HepG2 (cell line): Measurements from ENCODE around the gene RABGGTA. TPM values are rescaled to one million over a fixed set of nuclear protein-coding genes. Genes with fewer than 3 reads are reported as not detected.
A peak's percentile ranks its signal among the peaks of the same experiment; 100 is the strongest.

ENCODE experiments used
- CSRNP2 ChIP-seq: sonication (generic); formaldehyde crosslinking; conservative IDR thresholded peaks from 2 replicates; pipeline ENCODE4 v1.8.0; 2022; ENCODE audit warnings: low read depth, missing genetic modification reagents
- DZIP1 ChIP-seq: sonication (generic); formaldehyde crosslinking; IDR thresholded peaks from 2 replicates; pipeline ENCODE4 v1.5.0; 2020; ENCODE audit warnings: mild to moderate bottlenecking, missing genetic modification reagents
- GLI4 ChIP-seq: sonication (generic); formaldehyde crosslinking; IDR thresholded peaks from 2 replicates; pipeline ENCODE4 v1.5.1; 2020; ENCODE audit warnings: missing genetic modification reagents, mild to moderate bottlenecking, moderate library complexity, borderline replicate concordance
- HCFC1 ChIP-seq: fragments of 150-350 bp; IDR thresholded peaks from 2 replicates; pipeline ENCODE4 v1.6.1; 2014; ENCODE audit warnings: low read depth, low read length
- JUNB ChIP-seq: sonication (generic); formaldehyde crosslinking; IDR thresholded peaks from 2 replicates; pipeline ENCODE4 v1.8.0; 2022; ENCODE audit warnings: missing genetic modification reagents, mild to moderate bottlenecking, borderline replicate concordance
- MIER2 ChIP-seq: IDR thresholded peaks from 2 replicates; pipeline ENCODE4 v1.6.1; 2016; ENCODE audit warnings: missing biosample characterization, missing genetic modification reagents
- NR1H2 ChIP-seq: sonication (generic); formaldehyde crosslinking; IDR thresholded peaks from 2 replicates; pipeline ENCODE4 v1.8.1; 2022; ENCODE audit warnings: low read depth, missing genetic modification reagents, borderline replicate concordance
- PHF21A ChIP-seq: sonication (generic); formaldehyde crosslinking; IDR thresholded peaks from 2 replicates; pipeline ENCODE4 v1.5.0; 2020; ENCODE audit warnings: mild to moderate bottlenecking, missing genetic modification reagents
- RXRA ChIP-seq: sonication (generic); formaldehyde crosslinking; IDR thresholded peaks from 2 replicates; pipeline ENCODE4 v1.5.1; 2020; ENCODE audit warnings: missing genetic modification reagents
- THAP8 ChIP-seq: sonication (generic); formaldehyde crosslinking; IDR thresholded peaks from 2 replicates; pipeline ENCODE4 v1.5.1; 2020; ENCODE audit warnings: missing genetic modification reagents, mild to moderate bottlenecking, borderline replicate concordance
- ZBTB46 ChIP-seq: sonication (generic); formaldehyde crosslinking; IDR thresholded peaks from 2 replicates; pipeline ENCODE4 v1.4.0; 2020; ENCODE audit warnings: mild to moderate bottlenecking, missing genetic modification reagents, borderline replicate concordance
- ZFP36L1 ChIP-seq: sonication (generic); formaldehyde crosslinking; IDR thresholded peaks from 2 replicates; pipeline ENCODE4 v1.8.0; 2022; ENCODE audit warnings: mild to moderate bottlenecking, missing genetic modification reagents, moderate library complexity
- ZFP41 ChIP-seq: sonication (generic); formaldehyde crosslinking; IDR thresholded peaks from 2 replicates; pipeline ENCODE4 v1.4.0; 2020; ENCODE audit warnings: mild to moderate bottlenecking, missing genetic modification reagents, borderline replicate concordance
- ZNF142 ChIP-seq: sonication (generic); formaldehyde crosslinking; IDR thresholded peaks from 2 replicates; pipeline ENCODE4 v1.4.0; 2020; ENCODE audit warnings: missing genetic modification reagents
- ZNF17 ChIP-seq: sonication (generic); formaldehyde crosslinking; IDR thresholded peaks from 2 replicates; pipeline ENCODE4 v1.5.0; 2020; ENCODE audit warnings: mild to moderate bottlenecking, missing genetic modification reagents
- ZNF317 ChIP-seq: sonication (generic); formaldehyde crosslinking; IDR thresholded peaks from 2 replicates; pipeline ENCODE4 v1.5.0; 2020; ENCODE audit warnings: mild to moderate bottlenecking, missing genetic modification reagents
- ZNF33A ChIP-seq: sonication (generic); formaldehyde crosslinking; IDR thresholded peaks from 2 replicates; pipeline ENCODE4 v1.5.1; 2020; ENCODE audit warnings: missing genetic modification reagents, mild to moderate bottlenecking, moderate library complexity, borderline replicate concordance
- ZNF879 ChIP-seq: sonication (generic); formaldehyde crosslinking; IDR thresholded peaks from 2 replicates; pipeline ENCODE4 v1.8.1; 2023; ENCODE audit warnings: missing genetic modification reagents
- polyA plus RNA-seq, 8 experiments: library from polyadenylated mRNA; depleted of rRNA in 3 of 8; stranded (reverse) in 7 of 8; unstranded in 1 of 8; fragments of >200 nt; fragmentation: Illumina TruSeq in 4 of 8; extraction: Trizol in 4 of 8; gene quantifications; 2 replicates each; pipeline versions ENCODE4 v1.2.1 to v1.2.3, GENCODE V29; 2011 to 2016; ENCODE audit warnings: low read depth in 4 of 8, missing spikeins in 1 of 8, mixed read lengths in 1 of 8; ENCODE audit not compliant: insufficient read depth in 1 of 8
- total RNA-seq, 5 experiments: library from RNA; depleted of rRNA; stranded (reverse); fragments of >200 nt; fragmentation: Illumina TruSeq; extraction: Trizol; gene quantifications; 2 replicates each; pipeline ENCODE4 v1.2.3, GENCODE V29; 2016; ENCODE audit warnings: low read depth in 1 of 5

Gene RABGGTA
- total and polyA plus RNA-seq, 2 of the 13 experiments (the other 11 are each of a cell fraction or from before 2014, with no cell fraction given), result 57.9 to 90.8 TPM

- no peak for TF ChIP-seq CSRNP2 (CRISPR knock-in tag)
- no peak for TF ChIP-seq THAP8 (CRISPR knock-in tag)
- TF ChIP-seq GLI4 (CRISPR knock-in tag), result no peak
- no peak for TF ChIP-seq HCFC1
- no peak for TF ChIP-seq ZNF142 (CRISPR knock-in tag)
- TF ChIP-seq ZFP41 (CRISPR knock-in tag), result no peak; the same call in 1 of the 2 replicates
- 0 out of 2 replicates have a peak, but pooled peaks have one; percentile 54 for TF ChIP-seq DZIP1 (CRISPR knock-in tag)
- TF ChIP-seq ZNF17 (CRISPR knock-in tag), result no peak
- TF ChIP-seq PHF21A (CRISPR knock-in tag), result no peak
- TF ChIP-seq MIER2, result no peak
- TF ChIP-seq ZNF33A (CRISPR knock-in tag), result no peak
- TF ChIP-seq ZNF317 (CRISPR knock-in tag), result no peak
- TF ChIP-seq NR1H2 (CRISPR knock-in tag), result no peak
- TF ChIP-seq ZNF879 (CRISPR knock-in tag), result no peak
- TF ChIP-seq RXRA (CRISPR knock-in tag), result no peak
- TF ChIP-seq ZBTB46, result no peak
- no peak for TF ChIP-seq JUNB (CRISPR knock-in tag)
- no peak for TF ChIP-seq ZFP36L1 (CRISPR knock-in tag)
Measured at GRCh38 chr14:24310265-24310645, 38.9 kb upstream of the RABGGTA start (continued).
